HCT116 (cell line): Measurements from ENCODE around the gene SMIM8.

Experiments
- CTCF ChIP-seq, 3 experiments: fragments of 200-600 bp in 1 of 3; sonication (generic) in 1 of 3; IDR thresholded peaks in 2 of 3; conservative IDR thresholded peaks in 1 of 3; 2 replicates each; pipeline ENCODE4 v1.5.1; 2012 to 2017; ENCODE audit warnings: low read depth in 2 of 3, low read length in 2 of 3, antibody characterized with exemption in 1 of 3, borderline replicate concordance in 1 of 3, control low read depth in 1 of 3, mild to moderate bottlenecking in 1 of 3, mixed read lengths in 1 of 3, mixed run types in 1 of 3, moderate library complexity in 1 of 3; ENCODE audit not compliant: insufficient read depth in 1 of 3
- POLR2AphosphoS5 ChIP-seq: IDR thresholded peaks from 2 replicates; pipeline ENCODE4 v1.6.1; 2011; ENCODE audit warnings: mild to moderate bottlenecking, low read depth, low read length, moderate library complexity

DNA sequence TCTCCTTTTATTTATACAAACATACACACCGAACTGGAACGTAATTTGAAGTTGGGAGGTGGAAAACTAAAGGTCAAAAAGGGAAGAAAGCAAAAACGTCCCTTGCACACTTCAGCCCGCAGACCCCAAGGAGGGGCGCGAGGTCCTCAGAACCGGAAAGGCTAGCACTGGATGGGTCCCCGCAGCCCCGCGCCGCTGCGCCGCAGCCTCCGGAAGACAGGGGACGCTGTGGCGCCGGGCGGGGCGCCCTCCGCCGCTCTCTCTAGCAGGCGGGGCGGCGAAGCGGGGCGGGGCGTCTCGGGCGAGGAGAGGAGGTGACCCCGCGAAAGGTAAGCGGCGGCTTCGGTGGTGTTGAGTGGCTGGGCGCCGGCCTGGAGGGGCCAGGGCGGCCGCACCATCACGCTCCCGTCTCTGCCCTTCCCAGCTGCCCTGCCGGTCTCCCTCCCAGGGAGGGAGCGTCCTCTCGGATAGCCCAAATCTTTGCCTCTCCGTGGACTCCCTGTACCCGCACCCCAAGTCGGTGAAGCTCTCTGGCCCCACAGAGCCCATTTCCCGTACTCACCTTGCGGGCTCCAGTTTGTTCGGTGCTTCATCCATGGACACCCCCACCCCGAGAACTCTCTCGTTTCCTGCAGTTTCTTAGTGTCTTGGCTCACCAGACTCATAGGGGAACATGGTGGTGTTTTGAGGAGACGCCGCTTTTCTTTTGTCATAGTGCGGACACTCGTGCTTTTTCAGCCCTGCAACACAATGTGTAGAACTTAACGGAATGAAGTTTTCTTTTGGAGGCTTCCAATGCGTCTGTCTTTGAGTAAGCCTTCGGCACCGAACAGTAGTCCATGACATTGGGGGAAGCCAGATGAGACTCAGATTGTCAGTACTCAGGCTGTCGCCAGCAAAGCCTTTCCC, at the start of gene SMIM8:
- peak; percentile 96 for TF ChIP-seq POLR2AphosphoS5
- TF ChIP-seq CTCF (IDR thresholded peaks at IDR 0.05 in 2 of 3, conservative IDR thresholded peaks at IDR 0.05 in 1 of 3; ENCODE audit: borderline replicate concordance in 1 of 3, insufficient read depth in 1 of 3, low read depth in 2 of 3, low read length in 2 of 3) = peak; percentile 76 to 100 (median 98)
